ENCODE measurements around the gene TAB3.

DNA sequence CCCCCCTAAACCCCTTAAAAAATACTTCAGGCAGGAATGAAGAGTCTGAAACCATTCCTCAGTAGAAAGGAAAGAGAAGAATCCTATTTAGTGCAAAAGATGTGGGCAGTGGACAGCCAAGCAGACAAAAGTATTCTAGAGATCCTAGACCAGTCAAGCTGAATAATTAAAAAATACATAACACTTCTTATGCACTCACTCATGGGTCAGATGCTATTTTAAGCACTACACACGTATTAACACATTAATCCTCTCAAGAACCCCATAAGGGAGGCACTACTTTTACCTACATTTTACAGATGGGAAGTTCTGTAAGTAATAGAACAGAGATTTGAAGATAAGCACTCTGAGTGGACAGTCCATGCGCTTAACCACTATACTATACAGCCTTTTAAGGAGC is 5.9 kb downstream of the TAB3 start:
- no peak for TF ChIP-seq POLR2AphosphoS5 (IDR thresholded peaks at IDR 0.05; ENCODE audit: low read depth, low read length)
- TF ChIP-seq POLR2A (IDR thresholded peaks at IDR 0.05; ENCODE audit: low read depth, low read length) = no peak
